PFSK-1 (cell line): Measurements from ENCODE around the gene PRPSAP2.

Source experiments
- TAF1 ChIP-seq: IDR thresholded peaks from 2 replicates; pipeline ENCODE4 v1.6.1; 2012; ENCODE audit warnings: low read length, control low read depth, borderline replicate concordance; ENCODE audit not compliant: insufficient read depth
- TF ChIP-seq, protein P1 (sequence below), 2 experiments: IDR thresholded peaks; 2 replicates each; pipeline versions ENCODE4 v1.6.1 to v1.8.0; 2011 to 2012; ENCODE audit warnings: low read depth in 2 of 2, low read length in 2 of 2, control low read depth in 1 of 2, inconsistent platforms in 1 of 2, mild to moderate bottlenecking in 1 of 2, moderate library complexity in 1 of 2; ENCODE audit not compliant: insufficient read depth in 1 of 2

DNA sequence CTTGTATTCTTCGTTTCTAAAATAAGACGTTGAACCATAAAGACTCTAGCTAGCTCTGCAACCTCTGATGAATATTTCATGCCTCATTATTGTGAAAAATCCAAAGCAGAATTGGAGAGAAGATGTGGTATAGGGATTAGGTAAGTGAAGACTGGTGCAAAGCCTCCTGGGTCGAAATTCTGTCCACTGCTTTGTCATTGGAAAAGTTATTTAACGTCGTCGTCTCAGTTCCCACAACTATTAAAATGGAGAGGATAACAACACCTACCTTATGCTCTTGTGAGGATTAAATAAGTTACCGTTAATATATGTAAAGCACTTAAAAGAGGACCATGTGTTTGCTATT lies 1.4 kb upstream of the PRPSAP2 start:
- TF ChIP-seq TAF1: no peak
- TF ChIP-seq, protein P1, sequence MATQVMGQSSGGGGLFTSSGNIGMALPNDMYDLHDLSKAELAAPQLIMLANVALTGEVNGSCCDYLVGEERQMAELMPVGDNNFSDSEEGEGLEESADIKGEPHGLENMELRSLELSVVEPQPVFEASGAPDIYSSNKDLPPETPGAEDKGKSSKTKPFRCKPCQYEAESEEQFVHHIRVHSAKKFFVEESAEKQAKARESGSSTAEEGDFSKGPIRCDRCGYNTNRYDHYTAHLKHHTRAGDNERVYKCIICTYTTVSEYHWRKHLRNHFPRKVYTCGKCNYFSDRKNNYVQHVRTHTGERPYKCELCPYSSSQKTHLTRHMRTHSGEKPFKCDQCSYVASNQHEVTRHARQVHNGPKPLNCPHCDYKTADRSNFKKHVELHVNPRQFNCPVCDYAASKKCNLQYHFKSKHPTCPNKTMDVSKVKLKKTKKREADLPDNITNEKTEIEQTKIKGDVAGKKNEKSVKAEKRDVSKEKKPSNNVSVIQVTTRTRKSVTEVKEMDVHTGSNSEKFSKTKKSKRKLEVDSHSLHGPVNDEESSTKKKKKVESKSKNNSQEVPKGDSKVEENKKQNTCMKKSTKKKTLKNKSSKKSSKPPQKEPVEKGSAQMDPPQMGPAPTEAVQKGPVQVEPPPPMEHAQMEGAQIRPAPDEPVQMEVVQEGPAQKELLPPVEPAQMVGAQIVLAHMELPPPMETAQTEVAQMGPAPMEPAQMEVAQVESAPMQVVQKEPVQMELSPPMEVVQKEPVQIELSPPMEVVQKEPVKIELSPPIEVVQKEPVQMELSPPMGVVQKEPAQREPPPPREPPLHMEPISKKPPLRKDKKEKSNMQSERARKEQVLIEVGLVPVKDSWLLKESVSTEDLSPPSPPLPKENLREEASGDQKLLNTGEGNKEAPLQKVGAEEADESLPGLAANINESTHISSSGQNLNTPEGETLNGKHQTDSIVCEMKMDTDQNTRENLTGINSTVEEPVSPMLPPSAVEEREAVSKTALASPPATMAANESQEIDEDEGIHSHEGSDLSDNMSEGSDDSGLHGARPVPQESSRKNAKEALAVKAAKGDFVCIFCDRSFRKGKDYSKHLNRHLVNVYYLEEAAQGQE (IDR thresholded peaks at IDR 0.05; ENCODE audit: insufficient read depth in 1 of 2, low read depth in 2 of 2, low read length in 2 of 2): no peak
